Measurements from ENCODE around the gene ARHGEF11. TPM values are rescaled to one million over a fixed set of nuclear protein-coding genes. Genes with fewer than 3 reads are reported as not detected.

The ARHGEF11 gene
- total and polyA plus RNA-seq, 2 of the 4 experiments (the other 2 are of a cell fraction) = 16.8 to 17.2 TPM

GRCh38 chr1:157073944-157074685 lies 28.6 kb upstream of the ARHGEF11 start:
- Histone ChIP-seq H2AFZ (replicated peaks; ENCODE audit: low read length, poor library complexity) (peak overlapping the region; percentile 86), H3K18ac (ENCODE audit: low read depth, low read length) (no peak overlapping the region; the same call in 1 of the 2 replicates), H3K4me2 (ENCODE audit: low read depth, low read length) (peak overlapping the region; percentile 3; the same call in 1 of the 2 replicates), H3K14ac (replicated peaks; ENCODE audit: low read depth, low read length) (no peak overlapping the region), H3K9ac (ENCODE audit: low read depth, low read length) (no peak overlapping the region), H4K8ac (ENCODE audit: low read depth in 2 of 2, low read length in 2 of 2) (no peak overlapping the region), H3K4me3 (ENCODE audit: insufficient read depth, low read depth, low read length) (no peak overlapping the region), H4K91ac (ENCODE audit: insufficient read depth, low read depth, low read length) (no peak overlapping the region), H4K20me1 (ENCODE audit: insufficient read depth, low read length) (no peaks in the 10 kb centered on the region), H2BK15ac (ENCODE audit: low read depth, low read length) (no peak overlapping the region), H3K27me3 (ENCODE audit: control insufficient read depth, insufficient read depth, low read length) (peaks cover 22% of the 10 kb centered on the region), H3K9me1 (ENCODE audit: insufficient read depth, low read length) (no peaks in the 10 kb centered on the region), H2AK9ac (replicated peaks; ENCODE audit: low read depth, low read length, poor library complexity) (no peak overlapping the region), H3K27ac (ENCODE audit: insufficient read depth, low read length) (no peak overlapping the region), H3K4ac (ENCODE audit: low read depth, low read length) (no peak overlapping the region), H2BK20ac (ENCODE audit: low read depth, low read length) (no peak overlapping the region), H2AK5ac (ENCODE audit: low read depth, low read length) (no peak overlapping the region), H4K5ac (ENCODE audit: low read depth, low read length) (no peak overlapping the region), H3K79me1 (ENCODE audit: low read depth in 1 of 2, low read length in 2 of 2) (no peaks in the 10 kb centered on the region), H3K23ac (ENCODE audit: low read depth, low read length) (no peak overlapping the region), H3K36me3 (ENCODE audit: control insufficient read depth, insufficient read depth, low read length) (no peaks in the 10 kb centered on the region), H3K9me3 (ENCODE audit: control insufficient read depth, insufficient read depth, low read length) (no peaks in the 10 kb centered on the region), H2BK120ac (ENCODE audit: low read depth, low read length) (no peak overlapping the region), H3K4me1 (ENCODE audit: control insufficient read depth, insufficient read depth, low read length) (no peaks in the 10 kb centered on the region), H3K56ac (ENCODE audit: extremely low read depth, insufficient read depth, low read length) (no peak overlapping the region), H2BK5ac (ENCODE audit: low read depth, low read length, poor library complexity, severe bottlenecking) (no peak overlapping the region)
- WGBS, 2 experiments (ENCODE audit: extremely low coverage in 2 of 2, insufficient read length in 1 of 2) = 15% methylated on average over 20 of the region's 35 CpGs; no CpG with 5 or more reads in 1 of the 2 experiments
- dilution Hi-C loops (cut with HindIII; ENCODE audit: low sequenced_read_pairs, unreplicated experiment) = no loop called here
- POLR2A ChIA-PET (ENCODE audit: unreplicated experiment) = no interaction called here
- no peak for TF ChIP-seq MAFK (IDR thresholded peaks at IDR 0.05; ENCODE audit: low read depth, low read length)
- no peak for TF ChIP-seq MXI1 (IDR thresholded peaks at IDR 0.05; ENCODE audit: borderline replicate concordance, low read depth, low read length)
- no peak for TF ChIP-seq RFX5 (IDR thresholded peaks at IDR 0.05; ENCODE audit: low read depth, low read length)
- no peak for TF ChIP-seq NFE2L2 (IDR thresholded peaks at IDR 0.05; ENCODE audit: low read depth, low read length)
- TF ChIP-seq BHLHE40 (IDR thresholded peaks at IDR 0.05; ENCODE audit: low read depth, low read length) = no peak
- peak; percentile 32 for TF ChIP-seq SMC3 (IDR thresholded peaks at IDR 0.05; ENCODE audit: low read depth, low read length)
- TF ChIP-seq CTCF (conservative IDR thresholded peaks at IDR 0.05; ENCODE audit: low read depth, low read length) = peak; percentile 59
- TF ChIP-seq USF2 (IDR thresholded peaks at IDR 0.05; ENCODE audit: low read depth, low read length) = no peak
- TF ChIP-seq CHD1 (IDR thresholded peaks at IDR 0.05; ENCODE audit: low read depth, low read length) = no peak
- TF ChIP-seq RAD21 (IDR thresholded peaks at IDR 0.05; ENCODE audit: low read length) = peak; percentile 59
- in situ Hi-C loops (cut with MboI; ENCODE audit: low sequenced_read_pairs) = no loop called here
- peak; percentile 68 for DNase-seq
- ATAC-seq (ENCODE audit: low read depth) = peak; percentile 92
- CTCF ChIA-PET = interaction anchor here (0.5 to 1.6 kb wide), 8 partner anchors 11 to 181 kb away, joined by 3 to 7 read pairs (median 4); no protein-coding TSS in a partner anchor
- BruUV-seq (replicated peaks) = no TSS peak
- intact Hi-C loops (cut with micrococcal nuclease) = loop anchor here (1.0 to 5.0 kb wide), 3 partner anchors 82 to 115 kb away; no protein-coding TSS in a partner anchor

Data from IMR-90 (cell line).